Measurements from ENCODE around the gene SCIMP.
"Not testable (repeated sequence)": the region's sequence is repeated elsewhere in the genome, so short reads cannot be mapped to it uniquely, and the experiment has no call there.

GRCh38 chr17:5217562-5217961 lies 17.1 kb downstream of the SCIMP start:
- TF ChIP-seq POLR2A (IDR thresholded peaks at IDR 0.05; ENCODE audit: borderline replicate concordance, extremely low read depth, insufficient read depth, insufficient read length); ELF1 (IDR thresholded peaks at IDR 0.05; ENCODE audit: borderline replicate concordance, low read depth); CTCF (IDR thresholded peaks at IDR 0.05 in 2 of 3, conservative IDR thresholded peaks at IDR 0.05 in 1 of 3; ENCODE audit: borderline replicate concordance in 1 of 3, insufficient read depth in 1 of 3, low read depth in 2 of 3, low read length in 2 of 3); EZH2phosphoT487 (IDR thresholded peaks at IDR 0.05; ENCODE audit: borderline replicate concordance); ZBTB33 (IDR thresholded peaks at IDR 0.05; ENCODE audit: extremely low read depth, insufficient replicate concordance, low read length); EZH2 (IDR thresholded peaks at IDR 0.05); RAD21 (IDR thresholded peaks at IDR 0.05; ENCODE audit: low read depth); ZNF274 (IDR thresholded peaks at IDR 0.05; ENCODE audit: low read depth, low read length); CEBPB (IDR thresholded peaks at IDR 0.05; ENCODE audit: low read depth): not testable (repeated sequence)

Data from HCT116 (cell line).